Fibroblast of pulmonary artery (primary cell): Measurements from ENCODE around the gene ANGEL2.
"Not testable (repeated sequence)": the region's sequence is repeated elsewhere in the genome, so short reads cannot be mapped to it uniquely, and the experiment has no call there.

ENCODE experiments used
- DNase-seq: peaks from one replicate; pipeline ENCODE4 v3.0.0-alpha.2; 2010; ENCODE audit warnings: low read depth
- H3K4me3 ChIP-seq: replicated peaks from 2 replicates; pipeline ENCODE4 v1.5.1; 2011; ENCODE audit warnings: low read depth, mild to moderate bottlenecking, control low read depth, low read length, moderate library complexity
- CTCF ChIP-seq: IDR thresholded peaks from 2 replicates; pipeline ENCODE4 v1.5.1; 2011; ENCODE audit warnings: mild to moderate bottlenecking, control low read depth, low read length, inconsistent platforms; ENCODE audit errors: missing control alignments

Gene ANGEL2

GRCh38 chr1:213054142-213054541 lies 38.5 kb upstream of the ANGEL2 start:
- no peak for DNase-seq
- no peak overlapping the region for H3K4me3 ChIP-seq
- no peak for TF ChIP-seq CTCF

GRCh38 chr1:213053455-213053854 lies 37.8 kb upstream of the ANGEL2 start:
- no peak overlapping the region for H3K4me3 ChIP-seq
- TF ChIP-seq CTCF: no peak
- no peak for DNase-seq

- DNase-seq: no peak
- TF ChIP-seq CTCF: no peak
- peak overlapping the region; percentile 99 for H3K4me3 ChIP-seq
Measured at GRCh38 chr1:213051881-213052202, 36.2 kb upstream of the ANGEL2 start.

- peak; percentile 79 for DNase-seq
- H3K4me3 ChIP-seq: peak within 1 kb of the TSS; percentile 99
- peak; percentile 12 for TF ChIP-seq CTCF
Measured at GRCh38 chr1:213051127-213051880, 35.6 kb upstream of the ANGEL2 start, which contains the start of gene RPS6KC1. TSS of gene RPS6KC1 (plus strand) at chr1:213051241. CDS start at chr1:213051405, 164 bp downstream.

- no peak for DNase-seq
- TF ChIP-seq CTCF: no peak
- peak overlapping the region; percentile 99 for H3K4me3 ChIP-seq
Measured at GRCh38 chr1:213050745-213051126, 35.1 kb upstream of the ANGEL2 start.

- no peak for TF ChIP-seq CTCF
- no peak overlapping the region for H3K4me3 ChIP-seq
- no peak for DNase-seq
Measured at GRCh38 chr1:213049232-213049631, 33.6 kb upstream of the ANGEL2 start.

- DNase-seq, H3K4me3 ChIP-seq: not testable (repeated sequence)
Measured at GRCh38 chr1:213045321-213046226, 29.9 kb upstream of the ANGEL2 start.
